Muscle of arm (tissue), 12 donors: ENCODE results near the gene PRAMEF20. TPM values are rescaled to one million over a fixed set of nuclear protein-coding genes. Genes with fewer than 3 reads are reported as not detected.

ENCODE experiments used
- DNase-seq: peaks from one replicate; pipeline ENCODE4 v3.0.0-alpha.2; 2013
- polyA plus RNA-seq, 12 donors: library from polyadenylated mRNA; unstranded; fragments of 120-200 nt; gene quantifications; one replicate each; pipeline ENCODE4 v1.2.1, GENCODE V29; 2013; ENCODE audit not compliant: insufficient read length in 12 of 12

Gene PRAMEF20
- polyA plus RNA-seq, 12 donors: 0.16 TPM; not detected in 11

DNA sequence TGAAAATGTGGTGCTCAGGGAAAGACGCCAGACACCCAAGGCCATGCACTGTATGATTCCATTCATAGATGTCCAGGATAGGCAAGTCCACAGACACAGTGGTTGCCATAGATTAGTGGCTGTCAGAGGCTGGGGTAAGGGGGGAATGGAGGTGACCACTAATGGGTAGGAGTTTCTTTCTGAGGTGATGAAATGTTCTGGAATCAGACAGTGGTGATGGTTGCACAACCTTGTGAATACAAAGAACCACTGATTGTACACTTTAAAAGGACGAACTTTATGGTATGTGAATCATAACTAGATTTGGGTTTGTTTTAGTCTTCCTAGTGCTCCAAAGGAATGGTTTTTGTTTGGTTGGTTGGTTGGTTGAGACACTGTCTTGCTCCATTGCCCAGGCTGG lies 51.7 kb downstream of the PRAMEF20 start:
- DNase-seq: no peak

DNA sequence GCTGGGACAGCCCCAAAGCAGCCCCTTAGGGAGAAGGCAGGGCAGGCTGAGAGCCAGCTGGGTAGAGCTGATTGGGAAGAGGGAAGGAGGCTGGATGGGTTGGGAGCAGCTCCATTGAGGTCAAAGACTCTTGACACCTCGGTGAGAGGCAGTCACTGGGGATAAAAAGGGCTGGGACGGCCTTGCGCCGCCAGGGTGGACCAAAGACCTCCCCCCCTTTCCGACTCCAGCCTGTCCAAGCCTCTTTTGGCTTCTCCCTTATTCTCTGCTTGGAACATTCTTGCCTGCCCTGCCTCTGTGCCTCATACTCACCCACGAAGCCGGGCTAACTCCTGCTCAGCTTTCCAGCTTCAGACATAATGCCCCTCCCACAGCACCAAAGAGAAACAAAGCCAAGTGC lies 52.4 kb downstream of the PRAMEF20 start:
- DNase-seq: no peak

DNA sequence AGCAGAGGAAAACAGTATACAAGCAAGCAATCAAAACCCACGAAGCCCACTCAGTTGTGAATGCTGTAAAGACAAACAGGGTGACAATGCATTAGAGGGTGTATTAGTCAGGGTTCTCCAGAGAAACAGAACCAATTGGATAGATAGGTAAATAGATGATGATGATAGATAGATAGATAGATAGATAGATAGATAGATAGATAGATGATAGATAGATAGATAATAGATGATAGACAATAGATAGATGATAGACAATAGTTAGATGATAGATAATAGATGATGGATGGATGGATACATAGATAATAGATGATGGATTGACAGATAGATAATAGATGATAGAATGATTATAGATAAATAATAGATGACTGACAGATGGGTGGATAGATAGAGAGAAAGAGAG lies 55.3 kb downstream of the PRAMEF20 start:
- DNase-seq: no peak

DNA sequence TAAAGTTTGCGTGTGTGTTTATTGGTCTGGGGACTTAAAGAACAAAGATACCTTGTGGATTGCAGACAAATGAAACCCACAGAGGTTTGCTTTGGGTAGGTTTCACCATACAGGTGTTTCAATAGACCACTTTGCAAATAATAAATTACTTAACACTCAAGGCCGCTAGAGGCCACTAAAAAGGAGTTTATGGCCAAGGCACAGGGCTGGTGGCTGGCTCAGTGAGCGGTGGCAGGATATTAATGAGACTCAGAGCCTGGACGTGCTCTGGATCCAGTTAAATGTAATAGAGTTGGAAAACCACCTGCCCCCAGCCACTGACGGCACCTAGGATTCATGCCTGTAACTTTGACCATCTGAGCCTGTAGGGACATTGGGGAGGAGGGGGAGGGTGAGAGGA lies 59.1 kb downstream of the PRAMEF20 start:
- no peak for DNase-seq

Other genes starting within 250 kb of the PRAMEF20 start
- gene HNRNPCL4, start 244.8 kb upstream of the PRAMEF20 start, polyA plus RNA-seq: under 1 TPM in 1 of 12 donors, not detected in 11; 0.24 TPM
- not detected for gene PRAMEF9, start 238.6 kb upstream of the PRAMEF20 start, polyA plus RNA-seq
- not detected for gene PRAMEF13, start 209.0 kb upstream of the PRAMEF20 start, polyA plus RNA-seq
- gene PRAMEF18, start 184.3 kb upstream of the PRAMEF20 start, polyA plus RNA-seq: not detected
- not detected for gene PRAMEF5, start 156.3 kb upstream of the PRAMEF20 start, polyA plus RNA-seq
- gene PRAMEF8, start 125.3 kb upstream of the PRAMEF20 start, polyA plus RNA-seq: not detected
- not detected for gene PRAMEF33, start 106.9 kb upstream of the PRAMEF20 start, polyA plus RNA-seq
- gene PRAMEF15, start 94.9 kb upstream of the PRAMEF20 start, polyA plus RNA-seq: not detected
- not detected for gene PRAMEF14, start 63.3 kb upstream of the PRAMEF20 start, polyA plus RNA-seq
- not detected for gene PRAMEF19, start 38.5 kb upstream of the PRAMEF20 start, polyA plus RNA-seq
- not detected for gene PRAMEF17, start 20.8 kb upstream of the PRAMEF20 start, polyA plus RNA-seq
- 10 to 100 TPM in 11 of 12 donors, not detected in 1; 13.4 to 77.1 (median 29.4) TPM for gene LRRC38, start 103.6 kb downstream of the PRAMEF20 start, polyA plus RNA-seq
- 10 to 100 TPM in 11 of 12 donors, not detected in 1; 16.8 to 45.6 (median 37.9) TPM for gene PDPN, start 173.4 kb downstream of the PRAMEF20 start, polyA plus RNA-seq